CD4-positive, alpha-beta T cell treated with Interleukin-17A for 1 hour (primary cell): ENCODE data around the gene MED16.

Experiments
- DNase-seq: peaks from one replicate; pipeline ENCODE4 v3.0.0-alpha.2; 2020

Gene MED16, protein sequence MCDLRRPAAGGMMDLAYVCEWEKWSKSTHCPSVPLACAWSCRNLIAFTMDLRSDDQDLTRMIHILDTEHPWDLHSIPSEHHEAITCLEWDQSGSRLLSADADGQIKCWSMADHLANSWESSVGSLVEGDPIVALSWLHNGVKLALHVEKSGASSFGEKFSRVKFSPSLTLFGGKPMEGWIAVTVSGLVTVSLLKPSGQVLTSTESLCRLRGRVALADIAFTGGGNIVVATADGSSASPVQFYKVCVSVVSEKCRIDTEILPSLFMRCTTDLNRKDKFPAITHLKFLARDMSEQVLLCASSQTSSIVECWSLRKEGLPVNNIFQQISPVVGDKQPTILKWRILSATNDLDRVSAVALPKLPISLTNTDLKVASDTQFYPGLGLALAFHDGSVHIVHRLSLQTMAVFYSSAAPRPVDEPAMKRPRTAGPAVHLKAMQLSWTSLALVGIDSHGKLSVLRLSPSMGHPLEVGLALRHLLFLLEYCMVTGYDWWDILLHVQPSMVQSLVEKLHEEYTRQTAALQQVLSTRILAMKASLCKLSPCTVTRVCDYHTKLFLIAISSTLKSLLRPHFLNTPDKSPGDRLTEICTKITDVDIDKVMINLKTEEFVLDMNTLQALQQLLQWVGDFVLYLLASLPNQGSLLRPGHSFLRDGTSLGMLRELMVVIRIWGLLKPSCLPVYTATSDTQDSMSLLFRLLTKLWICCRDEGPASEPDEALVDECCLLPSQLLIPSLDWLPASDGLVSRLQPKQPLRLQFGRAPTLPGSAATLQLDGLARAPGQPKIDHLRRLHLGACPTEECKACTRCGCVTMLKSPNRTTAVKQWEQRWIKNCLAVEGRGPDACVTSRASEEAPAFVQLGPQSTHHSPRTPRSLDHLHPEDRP

DNA sequence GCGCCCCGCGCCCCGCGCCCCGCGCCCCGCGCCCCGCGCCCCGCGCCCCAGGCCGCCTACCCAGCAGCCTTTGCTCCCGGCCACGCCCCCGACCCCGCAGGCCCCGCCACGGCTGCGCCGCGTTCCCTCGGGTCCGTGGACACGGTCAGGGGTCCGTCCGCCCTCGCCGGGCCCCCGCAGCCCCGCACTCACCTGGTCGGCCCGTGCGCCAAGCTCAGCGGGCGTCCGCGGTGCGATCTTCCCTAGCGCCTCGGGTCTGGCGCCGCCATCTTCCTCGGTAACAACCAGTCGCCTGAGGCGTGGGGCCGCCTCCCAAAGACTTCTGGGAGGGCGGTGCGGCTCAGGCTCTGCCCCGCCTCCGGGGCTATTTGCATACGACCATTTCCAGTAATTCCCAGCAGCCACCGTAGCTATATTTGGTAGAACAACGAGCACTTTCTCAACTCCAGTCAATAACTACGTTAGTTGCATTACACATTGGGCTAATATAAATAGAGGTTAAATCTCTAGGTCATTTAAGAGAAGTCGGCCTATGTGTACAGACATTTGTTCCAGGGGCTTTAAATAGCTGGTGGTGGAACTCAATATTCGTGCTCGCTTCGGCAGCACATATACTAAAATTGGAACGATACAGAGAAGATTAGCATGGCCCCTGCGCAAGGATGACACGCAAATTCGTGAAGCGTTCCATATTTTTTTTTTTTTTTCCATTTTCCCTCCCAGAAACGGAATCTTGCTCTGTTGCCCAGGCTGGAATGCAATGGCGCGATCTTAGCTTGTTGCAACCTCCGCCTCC, at the start of gene MED16, which contains the start of gene RNU6-9:
Gene MED16 (minus strand): TSS at position 294 of the 796 bp plus-strand sequence. CDS start 2,056 bp downstream, outside the sequence.
Gene RNU6-9 (plus strand): TSS at position 591 of the 796 bp plus-strand sequence.
- DNase-seq = peak; percentile 94

DNA sequence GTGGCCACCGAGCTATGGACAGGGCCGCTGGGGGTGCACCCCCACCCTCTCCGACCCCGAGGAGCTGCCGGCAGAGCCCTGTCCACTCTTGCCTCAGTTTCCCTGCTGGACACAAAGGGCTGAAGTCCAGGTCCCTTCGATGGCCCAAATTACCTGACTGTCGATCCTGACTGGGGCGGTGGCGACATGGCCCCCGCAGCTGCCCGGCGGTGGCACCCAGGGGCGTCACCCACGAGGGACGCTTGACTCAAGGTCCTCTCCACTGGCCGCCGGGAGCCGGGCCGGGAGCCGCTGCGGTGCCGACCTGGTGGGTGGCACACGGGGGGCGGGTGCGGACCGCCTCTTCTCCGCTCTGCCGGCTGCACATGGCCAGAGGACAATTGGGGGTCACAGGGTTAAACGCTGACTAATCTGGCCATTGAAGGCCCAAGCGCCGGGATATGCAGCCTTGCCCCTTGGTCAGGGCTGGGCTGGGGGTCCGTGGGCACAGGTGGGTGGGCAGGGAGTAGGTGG, 49.2 kb upstream of the MED16 start:
- no peak for DNase-seq

DNA sequence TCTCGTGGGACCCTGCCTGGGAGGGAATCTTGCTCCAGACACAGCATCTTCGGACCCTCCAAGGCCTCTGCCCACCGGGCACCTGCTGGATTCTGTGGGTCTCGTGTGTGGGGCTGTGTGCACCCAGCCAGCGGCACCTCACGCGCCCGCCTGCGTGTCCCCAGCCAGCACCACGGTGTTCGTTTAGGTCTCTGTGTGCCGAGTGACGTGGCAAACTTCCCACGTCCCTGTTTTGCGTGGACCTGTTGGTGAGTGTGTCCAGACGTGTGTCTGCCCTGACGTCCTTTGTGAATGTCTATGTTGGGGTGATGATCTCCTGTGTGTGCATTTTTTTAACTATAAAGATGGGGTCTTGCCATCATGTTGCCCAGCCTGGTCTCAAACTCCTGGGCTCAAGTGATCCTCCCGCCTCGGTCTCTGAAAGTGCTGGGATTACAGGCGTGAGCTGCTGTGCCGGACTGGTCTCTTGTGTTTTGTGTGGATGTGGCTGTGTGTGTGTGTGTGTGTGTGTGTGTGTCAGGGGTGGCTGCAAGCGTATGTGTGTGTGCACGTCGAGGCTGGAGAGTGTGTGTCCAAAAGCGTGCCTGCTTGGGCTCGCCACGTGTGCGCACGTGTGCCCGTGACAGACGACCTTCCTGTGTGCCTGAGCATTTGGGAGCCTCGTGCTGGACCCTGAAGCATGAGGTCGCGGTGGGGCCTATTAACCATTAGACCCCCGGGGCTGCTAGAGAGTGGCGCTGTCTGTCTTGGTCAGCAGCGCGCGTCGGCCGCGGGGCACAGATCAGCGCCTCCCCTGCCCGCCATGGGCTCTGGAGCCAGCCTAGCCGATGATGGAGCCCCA, 48.5 kb upstream of the MED16 start:
- no peak for DNase-seq

DNA sequence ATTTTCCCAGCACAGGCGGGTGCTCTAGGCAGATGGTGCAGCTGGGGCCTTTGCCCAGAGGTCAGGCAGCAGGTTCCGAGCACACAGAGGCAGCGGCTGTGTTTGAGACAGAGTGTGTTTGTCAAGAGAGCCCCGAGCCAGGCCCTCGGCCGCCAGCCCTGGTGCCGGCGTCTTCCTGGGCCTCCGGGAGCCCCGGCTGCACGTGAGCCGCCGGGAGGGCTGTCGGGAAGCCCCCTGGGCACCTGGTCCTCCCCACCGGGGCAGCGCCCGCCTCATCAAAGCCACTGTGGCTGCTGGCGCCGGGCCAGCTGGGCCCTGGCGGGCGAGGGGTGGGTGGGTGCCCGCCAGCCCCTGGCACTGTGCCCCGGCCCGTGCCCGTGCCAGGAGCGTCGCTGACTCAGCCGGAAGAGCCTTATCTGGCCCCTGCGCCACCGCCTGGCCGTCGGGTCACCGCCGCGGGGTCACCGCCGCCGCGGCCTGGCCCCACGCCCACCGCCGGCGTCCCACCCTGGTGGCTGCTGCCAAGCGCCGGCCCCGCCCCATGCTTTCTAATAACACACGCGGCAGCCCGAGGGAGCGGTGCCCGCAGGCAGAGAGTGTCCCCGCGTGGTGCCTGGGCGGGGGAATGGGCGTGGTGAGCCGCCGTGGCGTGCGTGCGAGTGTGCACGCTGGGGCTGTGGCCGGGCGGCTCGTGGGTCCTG, 47.8 kb upstream of the MED16 start:
- peak; percentile 85 for DNase-seq

DNA sequence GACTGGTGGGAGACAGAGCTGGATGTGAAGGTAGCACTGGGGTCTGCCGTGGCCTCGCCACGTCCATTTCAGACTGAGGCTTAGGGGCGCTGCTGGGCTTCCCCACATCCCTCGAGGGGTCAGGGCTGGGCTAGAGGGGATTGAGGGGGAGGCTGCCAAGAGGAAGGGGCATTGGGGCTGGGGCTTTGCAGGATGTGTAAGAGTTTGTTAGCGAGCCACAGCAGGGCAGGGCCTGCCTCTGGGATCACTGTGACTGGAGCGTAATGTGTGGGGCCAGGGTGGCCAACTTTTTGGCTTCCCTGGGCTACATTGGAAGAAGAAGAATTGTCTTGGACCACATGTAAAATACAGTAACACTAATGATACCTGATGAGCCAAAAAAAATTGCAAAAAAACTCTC, 46.9 kb upstream of the MED16 start:
- no peak for DNase-seq

DNA sequence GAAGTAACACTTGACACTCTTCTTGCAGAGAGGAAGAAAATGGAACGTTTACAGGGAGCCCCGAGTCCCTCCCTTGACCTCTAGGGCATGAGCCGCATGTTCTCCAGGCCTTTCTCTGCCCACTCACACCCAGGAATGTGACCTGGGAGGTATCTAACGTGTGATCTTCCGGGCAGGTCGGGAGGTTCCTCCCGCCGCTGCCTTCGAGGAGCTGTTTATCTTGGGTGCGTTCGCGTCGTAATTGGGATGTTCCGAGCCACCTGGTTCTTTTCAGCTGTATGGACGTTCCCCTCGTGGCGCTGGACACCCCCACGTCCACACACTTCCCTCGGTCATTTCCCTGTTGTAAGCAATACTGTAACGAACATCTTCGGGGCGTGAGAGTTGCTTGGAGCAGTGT, 46.5 kb upstream of the MED16 start:
- DNase-seq = no peak

DNA sequence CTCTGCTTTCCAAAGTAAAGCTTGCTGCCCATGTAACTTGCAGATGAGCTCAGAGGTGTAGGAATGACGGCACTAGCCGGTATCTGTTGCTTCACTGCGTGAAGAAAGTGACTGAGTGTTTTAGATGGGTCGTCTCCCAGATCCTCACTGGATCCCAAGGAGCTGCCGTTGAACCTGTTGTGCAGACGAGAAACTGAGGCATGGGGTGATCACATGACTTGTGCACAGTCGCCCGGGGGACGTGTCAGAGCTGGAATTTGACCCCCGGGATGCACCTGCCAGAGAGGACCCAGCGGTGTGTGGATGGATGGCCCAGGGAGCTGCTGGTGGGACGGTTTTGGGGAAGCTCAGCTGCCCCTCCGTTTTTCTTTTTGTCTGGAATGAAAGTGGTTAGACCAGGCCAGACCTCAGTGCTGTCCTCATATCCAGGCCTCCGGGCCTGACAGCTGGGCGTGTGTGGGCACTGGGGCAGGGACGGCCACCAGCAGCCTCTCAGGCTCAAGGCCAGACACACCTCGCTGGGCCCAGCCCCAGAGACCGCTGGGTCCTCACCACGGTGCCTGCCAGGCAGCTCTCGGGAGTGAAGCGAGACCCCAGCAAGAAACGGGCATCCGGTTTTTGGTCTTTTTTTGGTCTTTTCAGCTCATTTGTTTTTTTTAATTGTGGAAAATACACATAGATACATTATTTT, 45.4 kb upstream of the MED16 start:
- DNase-seq = no peak

DNA sequence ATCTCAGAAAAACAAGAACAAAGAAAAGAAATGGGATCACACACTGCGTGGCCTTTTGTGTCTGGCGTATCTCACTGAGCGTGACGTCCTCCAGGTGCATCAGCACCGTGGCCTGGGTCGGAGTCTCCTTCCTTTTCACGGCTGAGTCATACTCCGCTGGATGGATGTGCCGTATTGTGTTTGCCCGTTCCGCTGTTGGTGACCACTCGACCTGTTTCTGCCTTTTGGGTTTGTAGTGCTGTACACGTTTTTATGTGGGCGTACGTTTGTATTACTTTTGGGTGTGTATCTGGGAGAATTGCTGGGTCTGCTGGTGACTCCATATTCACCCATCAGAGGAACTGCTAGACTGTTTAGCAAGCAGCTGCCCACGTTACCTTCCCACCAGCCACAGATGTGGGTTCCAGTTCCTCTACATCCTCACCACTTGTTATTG, 44.3 kb upstream of the MED16 start:
- DNase-seq = peak; percentile 53

DNA sequence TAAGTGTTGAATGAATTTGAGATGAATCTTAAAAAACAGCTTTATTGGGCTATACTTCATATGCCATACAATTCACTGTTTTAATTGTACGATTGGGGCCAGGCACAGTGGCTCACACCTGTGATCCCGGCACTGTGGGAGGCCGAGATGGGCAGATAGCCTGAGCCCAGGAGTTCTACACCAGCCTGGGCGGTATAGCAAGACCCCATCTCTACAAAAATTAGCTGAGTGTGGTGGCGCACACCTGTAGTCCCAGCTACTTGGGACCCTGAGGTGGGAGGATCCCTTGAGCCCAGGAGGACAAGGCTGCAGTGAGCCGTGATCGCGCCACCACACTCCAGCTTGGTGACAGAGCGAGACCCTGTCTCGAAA, 43.2 kb upstream of the MED16 start:
- no peak for DNase-seq

DNA sequence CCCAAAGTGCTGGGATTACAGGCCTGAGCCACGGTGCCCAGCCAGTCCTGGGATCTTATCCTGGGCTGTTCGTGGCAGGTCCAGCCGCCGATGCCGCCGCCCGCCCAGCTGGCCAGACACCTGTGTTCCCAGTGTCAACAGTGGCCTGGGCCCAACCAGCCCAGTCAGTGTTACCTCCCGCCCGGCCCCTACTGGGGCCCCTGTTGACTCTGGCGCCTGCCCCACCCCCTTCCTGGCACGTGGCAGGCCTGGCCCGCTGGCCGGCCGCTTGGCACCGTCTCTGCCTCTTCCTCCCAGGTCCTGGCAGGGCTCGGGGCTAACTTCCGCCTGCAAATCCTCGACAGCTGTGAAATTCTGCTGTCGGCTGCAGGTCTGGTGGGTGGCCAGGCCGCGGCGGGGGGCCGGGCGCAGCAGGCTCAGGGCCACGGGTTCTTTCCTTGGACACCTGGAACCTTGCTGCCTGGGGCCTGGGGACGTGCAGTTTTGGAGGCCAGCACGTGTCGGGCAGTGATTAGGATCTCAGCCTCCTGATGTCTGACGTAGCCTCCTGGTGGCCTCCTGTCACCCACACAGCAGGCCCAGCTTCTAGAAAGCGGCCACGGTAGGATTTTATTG, 42.0 kb upstream of the MED16 start:
- no peak for DNase-seq

DNA sequence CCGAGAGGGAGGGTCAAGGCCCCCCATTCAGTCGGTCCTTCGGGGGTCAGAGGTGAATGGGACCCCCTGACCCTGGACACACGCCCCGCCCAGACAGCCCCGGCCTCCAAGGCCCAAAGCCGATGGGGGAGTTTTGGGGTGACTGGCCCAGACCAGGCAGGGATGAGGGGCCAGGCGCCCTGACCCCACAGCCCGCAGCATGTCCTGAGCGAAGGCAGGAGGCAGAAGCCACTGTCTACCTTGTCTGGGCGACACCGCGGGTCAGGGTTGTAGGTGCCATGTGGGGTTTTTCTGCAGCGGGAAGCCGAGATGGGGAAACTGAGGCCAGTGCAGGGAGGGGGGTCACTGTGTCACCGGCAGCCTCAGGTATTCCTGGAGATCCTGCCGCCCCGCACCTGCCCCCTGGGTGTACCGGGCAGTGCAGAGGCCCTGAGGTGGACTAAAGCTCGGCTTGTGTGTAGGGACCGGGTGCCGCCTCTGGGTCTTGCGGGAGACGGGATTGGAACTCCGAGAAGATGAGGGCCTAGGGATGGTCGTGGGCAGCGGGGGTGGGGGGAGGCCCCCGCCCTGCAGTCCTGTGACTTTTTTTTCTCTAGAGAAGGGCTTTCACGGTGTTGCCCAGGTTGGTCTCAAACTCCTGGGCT, 41.3 kb upstream of the MED16 start:
- DNase-seq = no peak

DNA sequence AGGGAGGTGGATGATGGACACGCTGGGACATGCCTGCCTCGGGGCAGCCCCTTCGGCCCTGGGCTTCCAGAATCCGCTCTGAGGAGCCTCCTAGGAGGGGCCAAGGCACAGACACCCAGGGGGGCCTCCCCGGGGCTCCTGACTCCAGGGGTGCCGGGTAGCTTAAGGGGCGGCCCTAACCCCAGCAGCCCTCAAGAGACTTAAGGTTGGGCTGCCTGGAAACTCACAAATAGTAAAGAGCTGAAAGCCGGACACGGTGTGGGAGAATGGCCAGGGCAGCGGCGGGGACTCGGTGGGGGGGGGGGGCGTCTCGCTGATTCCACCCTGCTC, 40.5 kb upstream of the MED16 start:
- no peak for DNase-seq

DNA sequence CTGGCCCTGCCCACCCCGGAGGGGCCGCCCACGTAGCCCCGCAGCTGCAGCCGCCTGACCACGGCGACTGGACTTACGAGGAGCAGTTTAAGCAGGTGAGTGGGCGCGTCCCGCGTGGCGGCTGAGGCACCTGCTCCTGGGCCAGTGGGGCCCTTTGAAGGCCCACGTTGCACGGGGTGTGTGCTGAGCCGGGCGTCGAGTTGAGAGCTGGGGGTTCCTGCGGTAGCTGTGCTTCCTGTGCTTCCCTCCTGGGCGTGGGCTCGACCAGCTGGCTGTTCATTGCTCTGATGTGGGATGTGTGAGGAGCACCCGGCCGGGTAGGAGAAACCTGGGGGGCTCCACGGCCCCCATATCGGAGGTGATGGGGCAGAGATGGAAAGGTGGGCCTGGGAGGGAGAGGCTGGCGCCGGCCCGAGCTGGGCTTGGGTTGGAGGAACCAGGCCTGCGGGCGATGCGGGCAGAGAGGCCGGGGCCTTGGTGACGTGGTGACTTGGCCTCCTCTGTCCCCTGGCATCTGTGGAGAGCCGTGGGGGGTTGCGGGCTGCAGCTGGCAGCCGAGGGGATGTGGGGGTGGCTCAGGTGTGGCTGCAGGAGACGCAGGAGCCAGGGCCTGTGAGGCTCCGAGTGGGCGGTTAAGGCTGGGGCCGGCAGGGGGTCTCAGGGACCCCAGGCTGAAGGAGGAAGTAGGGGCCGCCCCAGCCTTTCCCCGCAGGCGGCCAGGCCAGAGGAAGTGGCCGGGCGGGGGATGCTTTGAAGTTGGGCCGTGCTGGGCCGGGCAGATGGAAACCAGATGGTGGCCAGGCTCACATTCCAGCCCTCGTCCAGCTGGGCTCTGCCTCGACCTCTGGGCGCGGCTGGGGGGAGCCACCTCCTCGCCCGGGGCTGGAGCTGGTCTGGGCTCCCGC, 39.9 kb upstream of the MED16 start:
- peak; percentile 50 for DNase-seq

DNA sequence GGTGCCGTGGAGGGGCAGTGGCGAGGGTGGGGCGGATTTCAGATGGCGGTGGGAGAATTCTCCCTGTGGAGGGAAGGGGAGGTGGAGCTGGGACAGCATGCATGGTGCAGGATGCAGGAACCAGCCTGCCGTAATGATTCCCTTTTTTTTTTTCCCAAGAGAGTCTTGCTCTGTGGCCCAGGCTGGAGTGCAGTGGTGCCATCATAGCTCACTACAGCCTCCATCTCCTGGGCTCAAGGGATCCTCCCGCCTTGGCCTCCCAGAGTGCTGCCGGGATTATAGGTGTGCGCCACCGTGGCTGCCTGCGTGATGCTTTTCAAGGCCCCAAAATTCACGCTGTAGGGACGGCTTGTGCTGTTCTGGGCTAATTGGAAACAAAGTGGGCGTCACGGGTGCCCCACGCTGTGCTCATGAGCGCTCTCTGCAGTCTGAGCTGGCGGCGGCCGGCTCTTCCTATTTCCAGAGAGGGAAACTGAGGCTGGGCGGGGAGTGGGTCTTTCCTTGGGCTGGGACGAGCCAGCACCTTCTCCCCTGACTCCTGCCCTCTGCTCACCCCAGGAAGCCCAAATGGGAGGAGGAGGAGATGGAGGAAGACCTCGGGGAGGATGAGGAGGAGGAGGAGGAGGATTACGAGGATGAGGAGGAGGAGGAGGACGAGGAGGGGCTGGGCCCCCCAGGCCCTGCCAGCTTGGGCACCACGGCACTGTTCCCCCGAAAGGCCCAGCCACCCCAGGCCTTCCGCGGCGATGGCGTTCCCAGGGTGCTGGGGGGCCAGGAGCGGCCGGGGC, 39.1 kb upstream of the MED16 start:
- no peak for DNase-seq

DNA sequence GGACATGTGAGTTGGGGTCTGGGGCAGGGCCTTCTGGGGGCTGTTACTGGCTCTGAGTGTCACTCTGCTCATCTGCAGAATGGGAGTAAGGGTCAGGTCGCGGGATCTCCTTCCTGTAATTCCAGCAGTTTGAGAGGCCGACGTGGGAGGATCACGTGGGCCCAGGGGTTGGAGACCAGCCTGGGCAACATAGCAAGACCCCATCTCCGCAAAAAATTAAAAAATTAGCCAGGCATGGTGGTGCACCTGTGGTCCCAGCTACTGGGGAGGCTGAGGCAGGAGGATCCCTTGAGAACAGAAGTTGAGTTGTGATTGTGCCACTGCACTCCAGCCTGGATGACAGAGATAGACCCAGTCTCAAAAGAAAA, 36.9 kb upstream of the MED16 start:
- no peak for DNase-seq

DNA sequence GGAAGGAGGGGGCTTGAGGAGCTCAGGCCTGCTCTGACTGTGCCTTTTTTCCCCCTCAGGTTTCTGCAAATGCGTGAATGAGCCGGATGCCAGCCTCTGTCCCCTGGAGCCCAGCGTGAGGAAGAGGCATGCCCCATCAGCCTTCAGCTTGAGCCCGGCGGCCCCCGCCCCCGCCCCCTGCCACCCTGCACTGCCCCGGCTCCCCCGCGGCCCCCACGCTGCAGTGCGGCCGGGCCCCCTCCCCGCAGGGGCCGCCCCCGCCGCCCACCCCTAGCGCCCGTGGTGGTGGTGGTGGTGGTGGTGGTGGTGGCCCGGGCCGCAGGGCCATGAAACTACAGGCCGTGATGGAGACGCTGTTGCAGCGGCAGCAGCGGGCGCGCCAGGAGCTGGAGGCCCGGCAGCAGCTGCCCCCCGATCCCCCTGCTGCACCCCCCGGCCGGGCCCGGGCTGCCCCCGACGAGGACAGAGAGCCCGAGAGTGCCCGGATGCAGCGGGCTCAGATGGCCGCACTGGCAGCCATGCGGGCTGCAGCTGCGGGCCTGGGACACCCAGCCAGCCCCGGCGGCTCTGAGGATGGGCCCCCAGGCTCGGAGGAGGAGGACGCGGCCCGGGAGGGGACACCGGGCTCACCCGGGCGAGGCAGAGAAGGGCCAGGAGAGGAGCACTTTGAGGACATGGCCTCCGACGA, 36.4 kb upstream of the MED16 start:
- DNase-seq = no peak
